H1 (cell line): Measurements from ENCODE around the gene ECE2.

Source experiments
- POLR2A ChIP-seq, 2 experiments: IDR thresholded peaks; 1 replicate in 1 of 2; 2 replicates in 1 of 2; pipeline ENCODE4 v1.6.1; 2011; ENCODE audit warnings: low read depth in 2 of 2, low read length in 2 of 2, mild to moderate bottlenecking in 2 of 2; ENCODE audit errors: control extremely low read depth in 1 of 2
- SIN3A ChIP-seq, 2 experiments: IDR thresholded peaks in 1 of 2; conservative IDR thresholded peaks in 1 of 2; 2 replicates each; pipeline ENCODE4 v1.6.1; 2011 to 2012; ENCODE audit warnings: low read length in 2 of 2, improper control_type of control experiment in 1 of 2, low read depth in 1 of 2, mild to moderate bottlenecking in 1 of 2
- YY1 ChIP-seq: IDR thresholded peaks from 2 replicates; pipeline ENCODE4 v1.6.1; 2011; ENCODE audit warnings: low read depth, mild to moderate bottlenecking, low read length

GRCh38 chr3:184339001-184339400, 63.2 kb downstream of the ECE2 start:
- TF ChIP-seq YY1 = no peak
- no peak for TF ChIP-seq POLR2A (IDR thresholded peaks at IDR 0.05; ENCODE audit: control extremely low read depth in 1 of 2, low read depth in 2 of 2, low read length in 2 of 2)
- TF ChIP-seq SIN3A (conservative IDR thresholded peaks at IDR 0.05 in 1 of 2, IDR thresholded peaks at IDR 0.05 in 1 of 2; ENCODE audit: low read depth in 1 of 2, low read length in 2 of 2) = no peak
